Skeletal muscle tissue (tissue), 4 donors: Measurements from ENCODE around the gene NAA15. TPM values are rescaled to one million over a fixed set of nuclear protein-coding genes. Genes with fewer than 3 reads are reported as not detected.
"Not testable (repeated sequence)": the region's sequence is repeated elsewhere in the genome, so short reads cannot be mapped to it uniquely, and the experiment has no call there.

Source experiments
- H3K27ac ChIP-seq: one replicate; pipeline ENCODE4 v1.7.0; 2013; ENCODE audit warnings: mild to moderate bottlenecking, low read depth, low read length, inconsistent platforms
- H3K27me3 ChIP-seq, 3 donors: one replicate each; pipeline ENCODE4 v1.7.0; 2013; ENCODE audit warnings: low read length in 3 of 3; ENCODE audit not compliant: control insufficient read depth in 3 of 3, insufficient read depth in 3 of 3
- H3K36me3 ChIP-seq, 3 donors: one replicate each; pipeline ENCODE4 v1.7.0; 2013; ENCODE audit warnings: low read length in 3 of 3; ENCODE audit not compliant: control insufficient read depth in 3 of 3, insufficient read depth in 3 of 3
- H3K4me1 ChIP-seq, 3 donors: one replicate each; pipeline ENCODE4 v1.7.0; 2013; ENCODE audit warnings: low read length in 3 of 3, mild to moderate bottlenecking in 3 of 3; ENCODE audit not compliant: control insufficient read depth in 3 of 3, insufficient read depth in 3 of 3
- H3K4me3 ChIP-seq, 3 donors: one replicate each; pipeline ENCODE4 v1.7.0; 2013; ENCODE audit warnings: low read length in 3 of 3
- H3K9ac ChIP-seq, 3 donors: one replicate each; pipeline ENCODE4 v1.7.0; 2013; ENCODE audit warnings: low read length in 3 of 3, mild to moderate bottlenecking in 3 of 3, moderate library complexity in 2 of 3, low read depth in 1 of 3
- H3K9me3 ChIP-seq, 3 donors: one replicate each; pipeline ENCODE4 v1.7.0; 2013; ENCODE audit warnings: low read length in 3 of 3; ENCODE audit not compliant: control insufficient read depth in 3 of 3
- total RNA-seq: library from RNA; depleted of rRNA; stranded (reverse); fragments of >200 nt; gene quantifications from one replicate; pipeline ENCODE4 v1.2.3, GENCODE V29; 2014
- donor health status: Osteomylitis.

The NAA15 gene
- 18.8 TPM for total RNA-seq

- Histone ChIP-seq H3K4me3 (peak within 1 kb of the TSS; percentile 95 to 100 (median 99)), H3K27ac (peak within 1 kb of the TSS; percentile 96), H3K9ac (peak within 1 kb of the TSS; percentile 90 to 99 (median 95)), H3K9me3 (no peaks in the 10 kb centered on the region), H3K4me1 (peaks cover 14 to 39% (median 19%) of the 10 kb centered on the region in 3 donors), H3K27me3 (no peaks in the 10 kb centered on the region), H3K36me3 (peaks cover 0 to 11% (median 0%) of the 10 kb centered on the region in 3 donors)
Measured at GRCh38 chr4:139301113-139301820, at the start of gene NAA15. TSS of gene NAA15 (plus strand) at chr4:139301505. CDS start at chr4:139301778, 273 bp downstream.

- Histone ChIP-seq H3K36me3 (no peaks in the 10 kb centered on the region), H3K9ac (no peak overlapping the region), H3K4me3 (no peak overlapping the region), H3K27me3 (no peaks in the 10 kb centered on the region), H3K9me3 (no peaks in the 10 kb centered on the region), H3K4me1 (peaks cover 0 to 2% (median 0%) of the 10 kb centered on the region in 3 donors), H3K27ac (no peak overlapping the region)
Measured at GRCh38 chr4:139253046-139253445, 48.3 kb upstream of the NAA15 start.

- H3K4me3 ChIP-seq = no peak overlapping the region
Measured at GRCh38 chr4:139253713-139254112, 47.6 kb upstream of the NAA15 start.

GRCh38 chr4:139255581-139255980 is 45.7 kb upstream of the NAA15 start:
- H3K4me3 ChIP-seq, H3K27ac ChIP-seq, H3K9ac ChIP-seq, H3K27me3 ChIP-seq, H3K4me1 ChIP-seq, H3K9me3 ChIP-seq, H3K36me3 ChIP-seq: not testable (repeated sequence)

More at GRCh38 chr4:139253713-139254112, 47.6 kb upstream of the NAA15 start:
- H3K9me3 ChIP-seq = no peaks in the 10 kb centered on the region
- no peak overlapping the region for H3K9ac ChIP-seq
- H3K36me3 ChIP-seq = no peaks in the 10 kb centered on the region
- H3K27ac ChIP-seq = no peak overlapping the region
- peaks cover 0 to under 1% (median 0%) of the 10 kb centered on the region in 3 donors for H3K4me1 ChIP-seq
- H3K27me3 ChIP-seq = no peaks in the 10 kb centered on the region

- H3K9ac ChIP-seq = no peak overlapping the region
- no peaks in the 10 kb centered on the region for H3K9me3 ChIP-seq
- no peaks in the 10 kb centered on the region for H3K27me3 ChIP-seq
- H3K4me3 ChIP-seq = no peak overlapping the region
- no peak overlapping the region for H3K27ac ChIP-seq
- H3K4me1 ChIP-seq = no peaks in the 10 kb centered on the region
- H3K36me3 ChIP-seq = no peaks in the 10 kb centered on the region
Measured at GRCh38 chr4:139256349-139256748, 45.0 kb upstream of the NAA15 start.

GRCh38 chr4:139265654-139266053 is 35.7 kb upstream of the NAA15 start:
- Histone ChIP-seq H3K4me3 (no peak overlapping the region), H3K9me3 (no peaks in the 10 kb centered on the region), H3K27me3 (no peaks in the 10 kb centered on the region), H3K4me1 (peaks cover 4 to 6% (median 6%) of the 10 kb centered on the region in 3 donors), H3K9ac (no peak overlapping the region), H3K36me3 (no peaks in the 10 kb centered on the region), H3K27ac (no peak overlapping the region)

- Histone ChIP-seq H3K4me3 (peak overlapping the region; percentile 62 to 78 (median 68)), H3K9ac (peak overlapping the region in 2 of 3 donors; percentile 54 to 75), H3K27me3 (no peaks in the 10 kb centered on the region), H3K27ac (peak overlapping the region; percentile 4), H3K9me3 (no peaks in the 10 kb centered on the region), H3K4me1 (peaks cover 4 to 6% (median 6%) of the 10 kb centered on the region in 3 donors), H3K36me3 (no peaks in the 10 kb centered on the region)
Measured at GRCh38 chr4:139266208-139266582, 35.1 kb upstream of the NAA15 start.

- peaks cover 4 to 6% (median 6%) of the 10 kb centered on the region in 3 donors for H3K4me1 ChIP-seq
- H3K9me3 ChIP-seq = no peaks in the 10 kb centered on the region
- H3K4me3 ChIP-seq = peak overlapping the region; percentile 62 to 78 (median 68)
- peak overlapping the region; percentile 4 for H3K27ac ChIP-seq
- no peaks in the 10 kb centered on the region for H3K27me3 ChIP-seq
- H3K9ac ChIP-seq = peak overlapping the region in 2 of 3 donors; percentile 54 to 75
- H3K36me3 ChIP-seq = no peaks in the 10 kb centered on the region
Measured at GRCh38 chr4:139266583-139267257, 34.6 kb upstream of the NAA15 start.

GRCh38 chr4:139267301-139267700 is 34.0 kb upstream of the NAA15 start:
- Histone ChIP-seq H3K27me3 (no peaks in the 10 kb centered on the region), H3K27ac (no peak overlapping the region), H3K36me3 (no peaks in the 10 kb centered on the region), H3K4me1 (peaks cover 4 to 6% (median 6%) of the 10 kb centered on the region in 3 donors), H3K9me3 (no peaks in the 10 kb centered on the region), H3K4me3 (no peak overlapping the region), H3K9ac (no peak overlapping the region)

GRCh38 chr4:139273835-139274234 is 27.5 kb upstream of the NAA15 start:
- Histone ChIP-seq H3K9ac (no peak overlapping the region), H3K9me3 (no peaks in the 10 kb centered on the region), H3K27me3 (peaks cover 0 to 9% (median 6%) of the 10 kb centered on the region in 3 donors), H3K27ac (no peak overlapping the region), H3K4me1 (peaks cover 0 to under 1% (median 0%) of the 10 kb centered on the region in 3 donors), H3K4me3 (no peak overlapping the region), H3K36me3 (no peaks in the 10 kb centered on the region)
